Panc1 (cell line): Measurements from ENCODE around the gene AMDHD1. TPM values are rescaled to one million over a fixed set of nuclear protein-coding genes. Genes with fewer than 3 reads are reported as not detected.

Experiments
- ATAC-seq: fragments of 200-7000 bp; cut with Tn5 transposase; 2 replicates; pipeline ENCODE4 v1.9.1; 2020; ENCODE audit warnings: mild to moderate bottlenecking, moderate library complexity
- BruUV-seq: library from RNA; stranded (reverse); fragments of 400-500 nt; replicated peaks from 2 replicates; lab custom pipeline; 2021; lab: Mats Ljungman, UMichigan
- CTCF ChIA-PET: fragments of 300-600 bp; sonication (Branson Sonifier 250); formaldehyde crosslinking; loops from one replicate; lab custom pipeline; 2022; ENCODE audit warnings: antibody characterized with exemption; lab: Charles Lee
- POLR2A ChIA-PET: fragments of 300-600 bp; sonication (Branson Sonifier 250); formaldehyde crosslinking; loops from one replicate; lab custom pipeline; 2022; ENCODE audit warnings: antibody characterized with exemption; lab: Charles Lee
- DNase-seq: peaks from one replicate; pipeline ENCODE4 v3.0.0-alpha.2; 2010; ENCODE audit warnings: low read depth, low spot score
- H3K27ac ChIP-seq: 2 replicates; pipeline ENCODE4 v1.5.1; 2011; ENCODE audit warnings: mild to moderate bottlenecking, low read length, inconsistent platforms
- H3K27me3 ChIP-seq: fragments of 200-500 bp; sonication (Bioruptor generic); 2 replicates; pipeline ENCODE4 v1.6.0; 2014; ENCODE audit warnings: low read length, inconsistent platforms; ENCODE audit not compliant: control insufficient read depth, insufficient read depth
- H3K36me3 ChIP-seq: fragments of 200-500 bp; sonication (Bioruptor generic); 2 replicates; pipeline ENCODE4 v1.5.1; 2014; ENCODE audit warnings: inconsistent platforms, mild to moderate bottlenecking, low read length, moderate library complexity; ENCODE audit not compliant: control insufficient read depth, insufficient read depth
- H3K4me1 ChIP-seq: 2 replicates; pipeline ENCODE4 v1.5.1; 2011; ENCODE audit warnings: inconsistent platforms, mild to moderate bottlenecking, low read length, moderate library complexity; ENCODE audit not compliant: control insufficient read depth, insufficient read depth
- H3K4me3 ChIP-seq, 2 experiments: 2 replicates each; pipeline ENCODE4 v1.5.1; 2011 to 2012; ENCODE audit warnings: low read depth in 2 of 2, low read length in 2 of 2, mild to moderate bottlenecking in 2 of 2, inconsistent platforms in 1 of 2, moderate library complexity in 1 of 2
- H3K9me3 ChIP-seq: fragments of 200-500 bp; sonication (Bioruptor generic); 2 replicates; pipeline ENCODE4 v1.5.1; 2014; ENCODE audit warnings: low read depth, mild to moderate bottlenecking, inconsistent platforms, low read length, moderate library complexity; ENCODE audit not compliant: control insufficient read depth, insufficient read depth
- in situ Hi-C: cut with HindIII; loops from 2 replicates; pipeline ENCODE4 v1.10.0; 2016; ENCODE audit warnings: low sequenced_read_pairs, low pct_unique_long_range_greater_than_20kb
- intact Hi-C: fragments of 100-400 bp; cut with micrococcal nuclease; formaldehyde crosslinking; loops from one replicate; pipeline ENCODE4 v1.10.0; 2022; ENCODE audit not compliant: unreplicated experiment
- total RNA-seq: library from RNA; stranded (reverse); gene quantifications from one replicate; pipeline ENCODE4 v1.2.1, GENCODE V29; 2021; ENCODE audit not compliant: unreplicated experiment
- TF ChIP-seq, protein P1 (sequence below): fragments of 450-650 bp; IDR thresholded peaks from 2 replicates; pipeline ENCODE4 v1.5.1; 2017; ENCODE audit warnings: mild to moderate bottlenecking
- TF ChIP-seq, protein P2 (sequence below), 2 experiments: IDR thresholded peaks; 2 replicates each; pipeline ENCODE4 v1.6.1; 2011 to 2012; ENCODE audit warnings: low read depth in 2 of 2, control low read depth in 1 of 2, low read length in 1 of 2, mild to moderate bottlenecking in 1 of 2, moderate library complexity in 1 of 2; ENCODE audit not compliant: insufficient read depth in 1 of 2

AMDHD1 gene
- total RNA-seq, 1 experiment from 2014 or later, result 0.54 TPM

DNA sequence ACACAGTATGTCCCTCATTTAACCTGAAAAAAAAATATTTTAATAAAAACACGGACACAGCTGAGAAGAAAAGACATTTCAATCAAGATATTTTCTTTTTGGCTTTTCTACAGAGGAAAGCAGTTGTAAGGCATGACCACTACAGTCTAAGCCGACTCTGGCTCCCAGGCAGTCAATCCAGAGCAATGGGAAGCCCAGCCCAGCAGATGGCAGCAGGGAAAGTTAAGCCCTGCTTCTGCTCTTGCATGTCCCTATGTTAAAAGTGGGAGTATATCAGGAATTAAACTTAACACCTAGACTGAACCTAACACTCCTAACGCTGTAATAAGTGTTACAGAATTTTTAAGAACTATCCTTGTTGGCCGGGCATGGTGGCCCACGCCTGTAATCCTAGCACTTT, 72.5 kb downstream of the AMDHD1 start:
- no peaks in the 10 kb centered on the region for H3K27me3 ChIP-seq
- H3K4me3 ChIP-seq, result no peak overlapping the region
- in situ Hi-C loops, result no loop called here
- H3K27ac ChIP-seq, result no peak overlapping the region
- TF ChIP-seq, protein P1, sequence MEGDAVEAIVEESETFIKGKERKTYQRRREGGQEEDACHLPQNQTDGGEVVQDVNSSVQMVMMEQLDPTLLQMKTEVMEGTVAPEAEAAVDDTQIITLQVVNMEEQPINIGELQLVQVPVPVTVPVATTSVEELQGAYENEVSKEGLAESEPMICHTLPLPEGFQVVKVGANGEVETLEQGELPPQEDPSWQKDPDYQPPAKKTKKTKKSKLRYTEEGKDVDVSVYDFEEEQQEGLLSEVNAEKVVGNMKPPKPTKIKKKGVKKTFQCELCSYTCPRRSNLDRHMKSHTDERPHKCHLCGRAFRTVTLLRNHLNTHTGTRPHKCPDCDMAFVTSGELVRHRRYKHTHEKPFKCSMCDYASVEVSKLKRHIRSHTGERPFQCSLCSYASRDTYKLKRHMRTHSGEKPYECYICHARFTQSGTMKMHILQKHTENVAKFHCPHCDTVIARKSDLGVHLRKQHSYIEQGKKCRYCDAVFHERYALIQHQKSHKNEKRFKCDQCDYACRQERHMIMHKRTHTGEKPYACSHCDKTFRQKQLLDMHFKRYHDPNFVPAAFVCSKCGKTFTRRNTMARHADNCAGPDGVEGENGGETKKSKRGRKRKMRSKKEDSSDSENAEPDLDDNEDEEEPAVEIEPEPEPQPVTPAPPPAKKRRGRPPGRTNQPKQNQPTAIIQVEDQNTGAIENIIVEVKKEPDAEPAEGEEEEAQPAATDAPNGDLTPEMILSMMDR, result peak; percentile 77
- TF ChIP-seq, protein P2, sequence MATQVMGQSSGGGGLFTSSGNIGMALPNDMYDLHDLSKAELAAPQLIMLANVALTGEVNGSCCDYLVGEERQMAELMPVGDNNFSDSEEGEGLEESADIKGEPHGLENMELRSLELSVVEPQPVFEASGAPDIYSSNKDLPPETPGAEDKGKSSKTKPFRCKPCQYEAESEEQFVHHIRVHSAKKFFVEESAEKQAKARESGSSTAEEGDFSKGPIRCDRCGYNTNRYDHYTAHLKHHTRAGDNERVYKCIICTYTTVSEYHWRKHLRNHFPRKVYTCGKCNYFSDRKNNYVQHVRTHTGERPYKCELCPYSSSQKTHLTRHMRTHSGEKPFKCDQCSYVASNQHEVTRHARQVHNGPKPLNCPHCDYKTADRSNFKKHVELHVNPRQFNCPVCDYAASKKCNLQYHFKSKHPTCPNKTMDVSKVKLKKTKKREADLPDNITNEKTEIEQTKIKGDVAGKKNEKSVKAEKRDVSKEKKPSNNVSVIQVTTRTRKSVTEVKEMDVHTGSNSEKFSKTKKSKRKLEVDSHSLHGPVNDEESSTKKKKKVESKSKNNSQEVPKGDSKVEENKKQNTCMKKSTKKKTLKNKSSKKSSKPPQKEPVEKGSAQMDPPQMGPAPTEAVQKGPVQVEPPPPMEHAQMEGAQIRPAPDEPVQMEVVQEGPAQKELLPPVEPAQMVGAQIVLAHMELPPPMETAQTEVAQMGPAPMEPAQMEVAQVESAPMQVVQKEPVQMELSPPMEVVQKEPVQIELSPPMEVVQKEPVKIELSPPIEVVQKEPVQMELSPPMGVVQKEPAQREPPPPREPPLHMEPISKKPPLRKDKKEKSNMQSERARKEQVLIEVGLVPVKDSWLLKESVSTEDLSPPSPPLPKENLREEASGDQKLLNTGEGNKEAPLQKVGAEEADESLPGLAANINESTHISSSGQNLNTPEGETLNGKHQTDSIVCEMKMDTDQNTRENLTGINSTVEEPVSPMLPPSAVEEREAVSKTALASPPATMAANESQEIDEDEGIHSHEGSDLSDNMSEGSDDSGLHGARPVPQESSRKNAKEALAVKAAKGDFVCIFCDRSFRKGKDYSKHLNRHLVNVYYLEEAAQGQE (IDR thresholded peaks at IDR 0.05; ENCODE audit: insufficient read depth in 1 of 2, low read depth in 2 of 2, low read length in 1 of 2), result no peak
- no peak for DNase-seq
- no peaks in the 10 kb centered on the region for H3K9me3 ChIP-seq
- POLR2A ChIA-PET, result no interaction called here
- BruUV-seq, result no TSS peak
- peaks cover 19% of the 10 kb centered on the region for H3K36me3 ChIP-seq
- ATAC-seq, result peak; percentile 98
- H3K4me1 ChIP-seq, result no peaks in the 10 kb centered on the region
- intact Hi-C loops, result loop anchor here (5.0 kb wide), 1 partner anchor 502 kb away; no protein-coding TSS in a partner anchor
- CTCF ChIA-PET, result no interaction called here

Other genes with a start within 250 kb of the AMDHD1 start
- 17.1 TPM for gene NTN4, start 152.6 kb upstream of the AMDHD1 start, total RNA-seq
- 38.7 TPM for gene SNRPF, start 84.4 kb upstream of the AMDHD1 start, total RNA-seq
- gene CCDC38, start 717 bp upstream of the AMDHD1 start, total RNA-seq, result not detected
- 0.08 TPM for gene HAL, start 53.0 kb downstream of the AMDHD1 start, total RNA-seq
- 59.6 TPM for gene LTA4H, start 92.3 kb downstream of the AMDHD1 start, total RNA-seq